Thyroid gland (tissue), 4 donors: ENCODE measurements around the gene GPN3.
A peak's percentile ranks its signal among the peaks of the same experiment; 100 is the strongest.

Experiments
- CTCF ChIP-seq, 6 experiments: fragments of 200-600 bp in 3 of 6; fragments of 450-650 bp in 3 of 6; sonication (generic) in 3 of 6; IDR thresholded peaks; one replicate each; pipeline ENCODE4 v1.5.1; 2016 to 2019; ENCODE audit warnings: antibody characterized with exemption in 6 of 6, mild to moderate bottlenecking in 2 of 6, inconsistent platforms in 1 of 6, moderate library complexity in 1 of 6
- POLR2A ChIP-seq, 2 donors: fragments of 450-650 bp; IDR thresholded peaks; one replicate each; pipeline ENCODE4 v1.6.1; 2017; ENCODE audit warnings: antibody characterized with exemption in 2 of 2, mild to moderate bottlenecking in 2 of 2, moderate library complexity in 1 of 2

DNA sequence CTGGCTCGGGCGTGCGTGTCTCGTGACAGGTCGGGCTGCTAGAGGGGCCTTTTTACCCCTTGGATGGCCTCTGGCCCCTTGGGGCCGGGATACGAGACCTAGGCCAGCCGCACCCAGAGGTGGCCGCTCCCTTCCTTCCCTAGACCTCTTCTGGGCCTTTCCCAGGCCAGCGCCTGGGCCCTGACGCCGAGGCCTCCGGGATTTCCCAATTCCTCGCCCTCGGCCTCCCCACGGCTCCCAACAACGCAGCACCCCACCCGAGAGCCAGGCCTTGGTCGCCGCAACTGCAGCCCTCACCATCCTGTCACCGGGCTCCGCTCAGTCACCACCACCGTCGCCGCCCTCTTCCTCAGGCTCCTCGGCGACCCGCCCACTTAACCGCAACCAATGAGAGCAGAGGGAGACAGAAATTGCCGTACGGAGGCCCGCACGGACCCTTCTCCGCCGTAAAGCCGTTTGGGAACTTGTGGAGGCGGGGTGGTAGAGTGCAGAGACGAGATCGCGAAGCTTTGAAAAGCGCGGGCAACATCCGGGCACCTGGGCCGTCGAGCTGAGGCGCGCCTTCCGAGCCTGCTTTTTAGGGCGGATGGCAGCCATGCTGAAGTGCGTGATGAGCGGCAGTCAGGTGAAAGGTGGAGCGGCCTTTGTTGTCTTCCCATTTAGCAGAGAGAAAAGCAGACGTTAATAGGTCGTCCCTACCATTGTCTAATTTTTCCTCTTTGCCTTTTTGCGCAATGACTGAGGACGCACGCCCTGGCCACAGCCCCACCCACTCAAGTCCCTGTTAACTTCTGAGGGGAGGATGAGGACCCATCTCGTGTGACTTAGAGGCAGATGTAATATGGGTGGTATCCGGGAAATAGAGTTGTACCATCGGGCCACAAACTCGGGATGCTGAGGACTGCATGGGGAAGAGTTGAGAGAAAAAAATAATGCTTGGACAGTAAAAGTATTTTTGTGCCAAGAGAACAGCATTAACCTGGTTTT lies 34.0 kb upstream of the GPN3 start, which contains the start of the genes RAD9B and VPS29:
- TF ChIP-seq POLR2A (IDR thresholded peaks at IDR 0.05), result peak in 1 of 2 donors; percentile 87
- TF ChIP-seq CTCF (IDR thresholded peaks at IDR 0.05), result peak in 1 of 6 experiments; percentile 6
